ENCODE measurements around the gene CNIH2.

- TF ChIP-seq CTCF (tag by site-specific recombination; IDR thresholded peaks at IDR 0.05) (no peak), ZNF202 (tag by site-specific recombination; IDR thresholded peaks at IDR 0.05; ENCODE audit: borderline replicate concordance) (no peak), ZNF449 (tag by site-specific recombination; IDR thresholded peaks at IDR 0.05) (no peak), ZNF639 (tag by site-specific recombination; IDR thresholded peaks at IDR 0.05) (no peak), ZNF121 (tag by site-specific recombination; IDR thresholded peaks at IDR 0.05) (no peak), PBX3 (CRISPR knock-in tag; IDR thresholded peaks at IDR 0.05) (no peak), ZBTB17 (tag by site-specific recombination; IDR thresholded peaks at IDR 0.05) (no peak), PATZ1 (tag by site-specific recombination; IDR thresholded peaks at IDR 0.05) (no peak), ZNF24 (tag by site-specific recombination; IDR thresholded peaks at IDR 0.05) (no peak), ZNF10 (tag by site-specific recombination; IDR thresholded peaks at IDR 0.05) (no peak), MYNN (tag by site-specific recombination; IDR thresholded peaks at IDR 0.05; ENCODE audit: borderline replicate concordance) (no peak), ZNF521 (tag by site-specific recombination; IDR thresholded peaks at IDR 0.05) (no peak), ZNF510 (tag by site-specific recombination; IDR thresholded peaks at IDR 0.05; ENCODE audit: insufficient replicate concordance) (no peak), BCL6B (tag by site-specific recombination; IDR thresholded peaks at IDR 0.05) (no peak)
Observed at GRCh38 chr11:66314561-66315497, 36.9 kb downstream of the CNIH2 start.
